Peyer's patch (tissue), 4 donors: ENCODE data around the gene LCTL.

Source experiments
- POLR2A ChIP-seq, 2 donors: fragments of 450-650 bp; IDR thresholded peaks; one replicate each; pipeline ENCODE4 v1.5.1; 2017; ENCODE audit warnings: antibody characterized with exemption in 2 of 2, mild to moderate bottlenecking in 2 of 2, moderate library complexity in 2 of 2
- TF ChIP-seq, protein P1 (sequence below), 6 experiments: fragments of 450-650 bp in 4 of 6; fragments of 200-600 bp in 2 of 6; sonication (generic) in 1 of 6; IDR thresholded peaks; one replicate each; pipeline ENCODE4 v1.5.1; 2017 to 2019; ENCODE audit warnings: antibody characterized with exemption in 6 of 6, mild to moderate bottlenecking in 3 of 6, moderate library complexity in 1 of 6

DNA sequence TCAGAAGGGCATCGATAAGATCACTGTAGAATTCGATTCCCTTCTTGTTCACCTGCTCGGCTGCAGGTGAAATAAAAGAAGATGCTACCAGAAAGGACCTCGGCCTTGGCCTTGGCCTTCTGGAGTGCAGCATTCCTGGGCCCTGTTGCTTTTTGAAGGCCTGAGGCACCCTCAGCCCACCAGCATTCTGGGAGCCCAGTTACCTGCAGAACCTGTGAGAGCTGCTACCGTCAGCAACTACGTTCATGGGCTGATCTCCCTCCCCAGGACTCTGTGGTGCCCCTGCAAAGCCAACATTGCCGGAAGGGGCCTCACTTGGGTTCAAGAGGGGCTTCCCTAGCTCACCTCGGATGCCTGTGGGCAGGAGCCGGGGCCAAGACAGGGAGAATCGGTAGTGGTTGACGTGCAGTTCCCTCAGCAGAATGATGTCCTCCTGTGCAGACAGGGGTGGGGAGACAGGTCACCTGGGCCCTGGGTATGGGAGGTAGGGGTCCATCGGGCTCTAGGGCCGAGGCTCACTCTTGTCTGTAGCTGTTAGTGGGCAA, 2.2 kb downstream of the LCTL start:
- TF ChIP-seq, protein P1, sequence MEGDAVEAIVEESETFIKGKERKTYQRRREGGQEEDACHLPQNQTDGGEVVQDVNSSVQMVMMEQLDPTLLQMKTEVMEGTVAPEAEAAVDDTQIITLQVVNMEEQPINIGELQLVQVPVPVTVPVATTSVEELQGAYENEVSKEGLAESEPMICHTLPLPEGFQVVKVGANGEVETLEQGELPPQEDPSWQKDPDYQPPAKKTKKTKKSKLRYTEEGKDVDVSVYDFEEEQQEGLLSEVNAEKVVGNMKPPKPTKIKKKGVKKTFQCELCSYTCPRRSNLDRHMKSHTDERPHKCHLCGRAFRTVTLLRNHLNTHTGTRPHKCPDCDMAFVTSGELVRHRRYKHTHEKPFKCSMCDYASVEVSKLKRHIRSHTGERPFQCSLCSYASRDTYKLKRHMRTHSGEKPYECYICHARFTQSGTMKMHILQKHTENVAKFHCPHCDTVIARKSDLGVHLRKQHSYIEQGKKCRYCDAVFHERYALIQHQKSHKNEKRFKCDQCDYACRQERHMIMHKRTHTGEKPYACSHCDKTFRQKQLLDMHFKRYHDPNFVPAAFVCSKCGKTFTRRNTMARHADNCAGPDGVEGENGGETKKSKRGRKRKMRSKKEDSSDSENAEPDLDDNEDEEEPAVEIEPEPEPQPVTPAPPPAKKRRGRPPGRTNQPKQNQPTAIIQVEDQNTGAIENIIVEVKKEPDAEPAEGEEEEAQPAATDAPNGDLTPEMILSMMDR (IDR thresholded peaks at IDR 0.05): no peak
- TF ChIP-seq POLR2A (IDR thresholded peaks at IDR 0.05): no peak
